Stimulated activated naive CD4-positive, alpha-beta T cell (primary cell): ENCODE data around the gene MGAT3.
A peak's percentile ranks its signal among the peaks of the same experiment; 100 is the strongest.

Source experiments
- DNase-seq, 6 experiments: peaks; one replicate each; lab custom pipeline; 2025; lab: John Stamatoyannopoulos, UW

The MGAT3 gene

DNA sequence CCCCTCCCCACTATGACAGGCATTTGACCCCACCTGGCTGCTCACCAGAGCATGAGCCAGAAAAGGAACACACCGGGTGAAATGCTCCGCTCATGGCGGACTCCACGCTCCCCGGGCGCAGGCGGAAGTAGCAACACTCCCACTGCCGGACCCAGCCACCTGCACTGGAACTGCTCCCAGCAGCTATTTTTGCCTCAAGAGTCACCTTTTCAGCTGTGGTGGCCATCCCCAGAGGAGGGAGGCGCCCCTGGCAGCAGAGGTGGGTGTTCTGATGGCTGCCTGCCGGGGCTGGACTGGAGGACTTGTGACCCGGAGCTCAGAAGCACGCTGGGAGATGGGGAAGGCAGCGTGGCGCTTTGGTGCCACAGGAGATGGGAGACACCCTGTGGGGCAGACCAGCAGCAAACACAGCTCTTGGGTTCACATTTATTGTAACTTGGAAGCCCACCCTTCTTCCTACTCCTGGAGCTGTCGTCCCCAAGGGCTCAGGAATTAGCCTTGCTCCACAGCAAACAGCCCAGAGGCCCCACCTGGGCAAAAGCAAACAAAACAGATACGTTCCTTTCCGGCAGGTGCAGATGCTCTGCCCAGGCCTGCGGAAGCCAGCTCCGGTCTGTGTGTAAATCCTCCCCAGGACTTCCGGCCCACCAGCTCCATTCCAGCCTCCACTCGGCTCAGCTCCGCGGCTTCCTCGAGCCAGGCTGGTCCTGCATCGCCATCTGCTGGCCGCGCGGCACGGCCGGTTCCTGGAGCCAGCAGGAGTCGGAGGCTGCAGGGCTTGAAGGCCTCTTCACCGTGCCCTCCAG is 72.1 kb downstream of the MGAT3 start:
- peak; percentile 83 to 92 (median 88) for DNase-seq

DNA sequence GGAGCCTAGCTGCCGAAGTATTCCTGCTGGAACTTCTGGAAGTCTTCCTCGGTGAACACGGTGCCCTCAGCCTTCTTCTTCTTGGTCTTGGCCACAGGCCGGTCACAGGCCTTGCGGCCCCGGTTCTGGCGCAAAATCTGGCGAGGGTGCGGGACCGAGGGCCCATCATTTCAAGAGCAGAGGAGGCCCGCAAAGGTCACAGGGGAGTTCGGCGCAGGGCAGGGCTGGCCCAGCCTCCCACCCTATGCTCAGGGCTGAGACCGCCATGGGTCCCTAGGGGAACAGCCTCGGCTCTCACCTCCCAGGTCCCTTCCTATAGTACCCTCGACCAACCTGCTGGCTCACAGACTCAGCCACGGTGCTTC is 72.7 kb downstream of the MGAT3 start:
- DNase-seq: no peak

DNA sequence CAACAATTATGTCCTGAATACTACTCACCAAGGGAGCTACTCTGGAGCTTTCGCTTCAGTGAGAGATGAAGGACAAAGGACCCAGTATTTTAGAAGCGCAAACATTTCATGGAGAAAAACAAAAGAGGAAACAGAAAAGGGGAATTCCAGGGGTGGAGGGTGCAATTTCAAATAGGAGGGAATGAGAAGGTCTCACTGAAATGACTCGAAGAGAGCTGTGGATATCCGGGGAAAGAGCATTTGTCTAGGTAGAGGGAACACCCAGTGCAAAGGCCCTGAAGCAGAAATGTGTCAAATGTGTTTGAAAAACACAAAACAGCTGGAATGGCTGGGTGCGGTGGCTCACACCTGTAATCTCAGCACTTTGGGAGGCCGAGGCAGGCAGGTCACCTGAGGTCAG is 73.3 kb downstream of the MGAT3 start:
- no peak for DNase-seq

DNA sequence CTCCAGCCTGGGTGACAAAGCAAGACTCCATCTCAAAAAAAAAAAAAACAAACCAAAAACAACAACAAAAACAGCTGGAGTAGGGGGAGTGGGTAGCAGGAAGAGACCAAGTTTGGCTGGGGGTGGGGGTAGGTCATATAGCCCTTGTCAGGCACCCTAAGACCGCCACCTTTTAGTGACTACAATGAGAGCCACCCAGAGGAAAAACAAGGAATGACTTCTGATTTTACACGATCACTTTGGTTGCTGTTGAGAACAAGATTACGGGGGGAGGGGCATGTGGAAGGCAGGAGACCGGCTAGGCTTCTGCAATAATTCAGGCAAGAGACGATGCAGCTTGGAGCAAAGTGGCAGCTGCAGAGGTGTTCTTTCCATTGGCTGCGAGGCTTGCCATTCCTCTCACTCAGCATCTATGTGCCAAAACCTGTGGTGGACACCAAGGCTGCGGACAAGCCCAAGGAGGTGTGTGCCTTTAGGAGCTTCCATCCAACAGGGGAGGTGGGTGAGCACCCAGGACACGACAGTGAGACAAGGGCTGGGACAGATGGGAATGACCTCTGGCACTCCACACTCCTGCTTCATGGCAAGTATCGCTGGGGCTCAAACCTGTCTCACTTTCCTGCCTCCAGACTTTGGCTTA is 74.0 kb downstream of the MGAT3 start:
- peak in 4 of 6 experiments; percentile 11 to 30 (median 20) for DNase-seq

GRCh38 chr22:39532215-39533073 is 75.6 kb downstream of the MGAT3 start, which contains the start of gene RPS19BP1:
TSS of gene RPS19BP1 (minus strand) at chr22:39532748. CDS start at chr22:39532738, 10 bp downstream.
- peak; percentile 95 to 100 (median 99) for DNase-seq

DNA sequence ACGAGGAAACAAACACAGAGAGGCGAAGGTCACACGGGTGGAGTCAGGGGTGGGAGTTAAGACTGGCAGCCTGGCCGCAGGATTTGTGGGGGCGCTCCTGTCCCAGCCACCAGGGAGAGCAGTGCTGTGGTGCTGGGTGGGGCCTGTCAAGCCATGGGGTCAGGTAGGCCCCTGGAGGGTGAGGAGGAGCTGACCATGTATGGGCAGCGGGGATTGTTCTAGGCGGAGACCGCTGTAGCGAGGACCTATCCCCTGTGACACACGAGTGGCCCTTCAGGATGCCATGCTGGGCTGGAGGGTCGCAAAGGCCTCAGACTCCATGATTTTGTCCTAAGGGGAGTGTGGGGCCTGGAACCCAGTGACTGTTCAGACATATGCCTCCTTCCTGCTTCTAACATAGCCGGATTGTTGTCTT is 77.3 kb downstream of the MGAT3 start:
- DNase-seq: no peak

DNA sequence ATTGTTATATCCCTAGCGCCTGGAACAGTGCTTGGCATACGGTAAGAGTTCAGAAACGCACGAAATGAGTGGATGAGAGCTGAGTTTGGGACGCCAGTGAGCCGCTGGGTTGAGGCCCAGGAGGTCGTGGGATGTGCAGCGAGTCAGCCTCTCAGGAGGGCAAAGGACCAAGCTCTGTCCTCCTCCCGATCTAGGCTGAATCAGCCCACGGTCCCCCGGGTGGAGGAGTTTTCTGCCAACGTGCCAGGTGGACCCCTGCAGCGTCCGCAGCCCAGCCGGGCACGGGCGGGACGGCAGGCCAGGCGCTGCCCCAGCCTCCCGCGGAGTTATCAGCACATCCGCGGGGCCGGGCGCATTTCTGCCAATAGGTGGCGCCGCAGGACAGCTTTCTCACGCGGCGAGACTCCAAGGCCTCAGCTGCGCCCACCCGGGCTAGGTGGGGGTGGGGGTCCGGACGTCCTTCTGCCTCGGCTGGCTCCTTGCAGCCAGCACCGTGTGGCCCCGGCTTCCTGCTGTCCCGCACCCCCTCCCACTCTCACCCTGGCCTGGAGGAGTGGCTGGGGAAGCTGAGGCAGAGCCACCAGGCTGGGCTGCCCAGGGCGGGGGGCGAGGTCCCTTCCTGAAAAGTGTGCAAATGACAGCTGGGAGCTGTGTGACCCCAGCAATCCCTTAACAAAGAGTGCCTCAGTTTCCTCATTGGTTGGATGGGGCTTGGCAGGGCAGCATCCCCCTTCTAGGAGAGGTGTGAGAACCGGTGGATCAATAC is 78.0 kb downstream of the MGAT3 start:
- DNase-seq: peak; percentile 55 to 82 (median 72)

- no peak for DNase-seq
These were observed 78.5 kb downstream of the MGAT3 start for GRCh38 chr22:39535357-39535725.

DNA sequence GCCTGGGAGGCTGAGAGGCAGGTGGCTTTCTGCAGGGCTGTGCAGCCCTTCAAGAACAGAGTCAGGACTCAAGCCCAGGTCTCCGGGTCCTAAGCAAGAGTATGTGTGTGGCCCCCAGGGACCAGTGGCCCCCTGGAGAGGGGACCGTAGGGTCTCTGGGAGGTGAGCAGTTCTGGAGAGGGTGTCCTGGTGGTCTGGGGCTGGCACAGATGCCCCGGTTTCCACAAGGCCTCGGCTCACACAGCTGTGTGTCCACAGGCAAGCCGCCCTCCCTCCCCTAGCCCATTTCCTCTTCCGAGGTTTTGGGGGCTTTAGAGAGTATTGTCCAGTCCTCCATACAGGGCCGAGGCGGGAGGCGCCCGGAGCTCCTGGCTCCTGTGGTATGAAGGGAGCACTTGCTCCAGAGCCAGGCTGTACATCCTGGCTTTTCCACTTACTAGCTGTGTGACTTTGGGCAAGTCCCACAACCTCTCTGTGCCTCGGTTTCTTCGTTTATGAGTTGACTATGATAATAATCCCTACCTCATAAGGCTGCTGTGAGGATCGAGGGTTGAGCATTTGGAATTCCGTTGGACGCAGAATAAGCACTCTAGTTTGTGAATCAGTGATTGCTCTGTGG is 79.1 kb downstream of the MGAT3 start:
- no peak for DNase-seq

GRCh38 chr22:39536711-39537110 is 79.9 kb downstream of the MGAT3 start:
- no peak for DNase-seq

DNA sequence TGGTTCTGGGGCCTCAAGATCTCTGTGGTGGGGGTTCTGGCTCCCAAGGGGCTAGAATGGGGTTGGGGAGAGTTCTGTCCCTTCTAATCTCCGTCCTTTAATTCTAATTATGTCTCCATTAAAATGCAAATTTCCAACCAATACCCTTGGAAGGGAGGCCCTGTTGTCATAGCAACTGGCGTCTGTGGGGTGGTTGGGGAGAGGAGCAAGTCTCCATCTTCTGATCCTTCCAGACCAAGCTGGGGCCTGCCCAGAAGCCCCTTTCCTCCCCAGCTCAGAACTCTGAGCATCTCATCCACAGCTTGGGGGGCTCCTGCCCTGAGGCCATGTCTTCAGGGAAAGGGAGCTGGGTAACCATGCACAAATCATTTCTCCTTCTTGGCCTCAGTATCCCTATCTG is 81.2 kb downstream of the MGAT3 start:
- no peak for DNase-seq
